Spleen (tissue), 7 donors: Measurements from ENCODE around the gene TSKU.

Source experiments
- CTCF ChIP-seq, 11 experiments: fragments of 200-600 bp in 7 of 11; fragments of 450-650 bp in 4 of 11; sonication (generic) in 4 of 11; IDR thresholded peaks in 8 of 11; conservative IDR thresholded peaks in 3 of 11; 1 replicate in 7 of 11; 2 replicates in 4 of 11; pipeline versions ENCODE4 v1.4.0 to v1.8.0; 2016 to 2021; ENCODE audit warnings: antibody characterized with exemption in 11 of 11, inconsistent platforms in 4 of 11, mild to moderate bottlenecking in 1 of 11
- POLR2A ChIP-seq, 3 donors: fragments of 450-650 bp; IDR thresholded peaks; one replicate each; pipeline ENCODE4 v1.5.1; 2017; ENCODE audit warnings: antibody characterized with exemption in 3 of 3, mild to moderate bottlenecking in 1 of 3
- POLR2AphosphoS5 ChIP-seq, 3 donors: sonication (generic); formaldehyde crosslinking; IDR thresholded peaks; one replicate each; pipeline ENCODE4 v1.5.1; 2017; ENCODE audit warnings: antibody characterized with exemption in 3 of 3
- donor health status: DM: no; HTN: no; CAD: no; lungs with moderate emphysema.
- donor health status: DM: no; HTN: no; CAD: no.
- donor health status: DM: no; HTN: no; CAD: no.

GRCh38 chr11:76742902-76743301 is 40.3 kb upstream of the TSKU start:
- no peak for TF ChIP-seq CTCF (IDR thresholded peaks at IDR 0.05 in 8 of 11, conservative IDR thresholded peaks at IDR 0.05 in 3 of 11)
- TF ChIP-seq POLR2AphosphoS5 (IDR thresholded peaks at IDR 0.05) = no peak
- no peak for TF ChIP-seq POLR2A (IDR thresholded peaks at IDR 0.05)
